DMS53 treated with DMSO at 0.1 percent for 48 hours (cell line): ENCODE data around the gene NPIPB2.

Experiments
- DNase-seq: peaks from one replicate; lab custom pipeline; 2025; ENCODE audit not compliant: unreplicated experiment; lab: John Stamatoyannopoulos, UW

The NPIPB2 gene

GRCh38 chr16:11903906-11904305 is 37.9 kb downstream of the NPIPB2 start:
- no peak for DNase-seq

DNA sequence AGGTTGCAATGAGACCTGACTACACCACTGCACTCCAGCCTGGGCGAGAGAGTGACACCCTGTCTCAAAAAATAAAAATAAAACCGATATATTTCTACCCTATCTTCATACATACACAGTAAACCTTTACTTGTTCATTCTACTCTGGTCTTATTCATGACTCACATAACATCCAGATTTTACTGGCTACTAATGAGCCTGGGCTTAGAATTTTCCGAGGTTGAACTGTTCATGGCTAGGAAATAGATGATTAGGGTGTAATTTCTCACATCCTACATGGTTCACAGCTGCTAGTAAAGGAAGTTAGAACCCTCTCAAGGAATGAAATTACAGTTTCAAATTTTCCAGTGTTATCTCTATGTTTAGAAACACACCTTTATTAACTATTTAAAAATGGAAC is 40.8 kb downstream of the NPIPB2 start:
- no peak for DNase-seq

DNA sequence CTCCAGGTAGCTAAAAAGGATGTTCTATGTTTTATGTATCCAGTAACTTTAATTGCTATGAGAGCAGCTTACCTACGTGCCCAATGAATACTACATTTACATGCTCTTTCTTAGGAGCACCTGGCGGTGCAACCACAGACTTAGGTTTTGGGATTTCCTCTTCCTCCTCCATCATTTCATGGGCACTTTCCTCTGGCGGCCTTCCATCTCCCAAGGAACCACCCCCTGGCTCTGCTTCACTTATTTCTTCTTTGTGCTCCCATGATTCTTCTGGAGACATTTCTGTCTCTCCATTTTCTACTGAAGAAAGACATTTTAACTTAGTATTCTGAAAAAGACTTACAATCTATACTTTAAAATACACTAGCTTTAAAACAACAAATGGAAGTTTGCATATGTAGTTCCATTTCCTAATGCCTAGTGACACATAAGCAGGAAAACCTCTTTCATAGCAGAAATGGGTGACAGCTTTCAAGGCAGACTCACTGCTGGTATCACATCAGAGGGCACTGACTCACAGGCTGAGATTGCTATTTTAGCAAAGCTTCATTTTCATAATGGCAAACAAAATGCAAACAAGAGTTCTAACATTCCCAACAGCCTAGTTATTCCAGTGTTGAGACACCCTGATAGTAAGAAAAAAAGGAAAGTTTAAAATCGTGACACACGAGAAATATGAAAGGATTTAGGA is 45.2 kb downstream of the NPIPB2 start:
- DNase-seq, result no peak

GRCh38 chr16:11893571-11893970 is 48.3 kb downstream of the NPIPB2 start:
- DNase-seq, result no peak

DNA sequence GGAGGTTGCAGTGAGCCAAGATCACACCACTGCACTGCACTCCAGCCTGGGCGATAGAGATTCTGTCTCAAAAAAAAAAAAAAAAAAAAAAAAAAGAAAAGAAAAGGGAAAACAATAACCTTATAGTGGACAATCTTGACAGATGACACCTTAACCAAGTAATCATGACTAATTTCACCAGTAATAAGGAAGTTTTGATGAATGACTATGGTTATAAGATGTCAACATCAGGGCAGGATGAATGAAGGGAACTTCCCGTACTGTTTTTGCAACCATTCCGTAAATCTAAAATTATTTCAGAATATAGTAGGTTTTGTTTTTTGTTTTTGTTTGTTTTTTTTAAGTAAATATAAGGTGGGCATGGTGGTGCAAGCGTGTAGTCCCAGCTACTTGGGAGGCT is 49.1 kb downstream of the NPIPB2 start:
- DNase-seq, result no peak

DNA sequence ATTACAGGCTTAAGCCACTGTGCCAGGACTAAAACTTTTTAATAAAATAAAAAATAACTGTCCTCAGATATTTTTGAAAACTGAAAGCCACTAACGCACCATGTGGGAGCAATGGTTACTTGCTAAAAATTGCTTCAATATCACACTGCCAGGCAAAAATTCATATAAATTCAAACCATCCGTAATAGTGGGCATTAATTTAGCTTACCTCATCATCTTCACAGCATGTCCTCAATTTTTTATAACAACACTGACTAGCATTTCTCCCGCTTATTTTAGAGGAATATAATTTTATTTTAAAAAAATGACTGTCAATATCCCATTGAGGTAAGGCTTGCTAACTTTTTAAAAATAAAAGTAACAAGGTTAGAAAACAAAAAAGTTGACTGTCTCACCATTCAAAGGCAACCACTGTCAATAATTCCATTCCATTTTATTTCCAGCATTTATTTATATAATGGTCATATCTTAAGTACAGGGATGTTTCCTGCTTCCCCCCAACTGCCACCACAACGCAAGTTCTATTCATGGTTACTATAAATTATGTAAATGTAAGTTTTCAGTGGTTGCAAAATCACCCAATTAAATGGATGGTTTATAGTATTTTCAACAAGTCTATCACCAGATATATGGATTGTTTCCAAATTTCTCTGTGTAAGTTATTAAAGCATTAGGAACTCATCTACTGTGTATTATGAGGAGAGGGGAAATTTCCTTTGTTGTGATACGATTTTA is 51.4 kb downstream of the NPIPB2 start:
- DNase-seq, result no peak

DNA sequence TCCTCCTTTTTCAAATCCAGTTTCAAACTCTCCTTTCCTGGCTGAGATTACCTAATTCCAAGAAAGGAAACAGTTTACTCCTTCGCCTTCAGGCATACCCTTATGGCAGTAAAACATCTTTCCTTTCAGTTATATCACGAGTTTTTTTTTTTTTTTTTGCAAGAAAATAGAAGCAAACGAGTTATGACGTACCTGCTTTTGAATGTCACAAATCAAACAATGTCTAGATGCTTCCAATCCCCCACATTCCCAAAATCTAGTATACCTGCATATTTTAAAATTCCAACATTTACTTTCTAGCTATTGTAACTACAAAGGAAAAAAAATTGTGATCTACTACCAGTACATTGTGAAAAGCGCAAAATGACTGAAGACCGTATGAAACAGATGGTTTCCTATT is 55.0 kb downstream of the NPIPB2 start:
- DNase-seq, result no peak

DNA sequence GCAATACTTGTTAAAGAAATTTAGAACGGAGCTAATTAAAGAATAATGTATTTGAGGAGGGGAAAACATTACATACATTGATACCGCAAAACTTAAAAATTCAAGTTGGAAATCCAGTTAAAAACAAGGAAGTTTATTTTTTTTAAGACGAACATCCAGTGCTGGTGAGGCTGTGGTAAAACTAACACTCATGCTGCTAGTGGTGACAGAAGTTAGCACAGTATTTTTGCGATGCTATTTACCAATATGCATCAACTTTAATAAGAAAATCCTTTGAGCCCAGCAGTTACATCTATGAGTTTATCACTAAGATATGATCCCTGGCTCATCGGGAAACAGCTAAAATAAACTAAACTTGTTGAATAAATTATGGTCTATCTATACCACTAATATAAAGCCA is 57.8 kb downstream of the NPIPB2 start:
- DNase-seq, result no peak

DNA sequence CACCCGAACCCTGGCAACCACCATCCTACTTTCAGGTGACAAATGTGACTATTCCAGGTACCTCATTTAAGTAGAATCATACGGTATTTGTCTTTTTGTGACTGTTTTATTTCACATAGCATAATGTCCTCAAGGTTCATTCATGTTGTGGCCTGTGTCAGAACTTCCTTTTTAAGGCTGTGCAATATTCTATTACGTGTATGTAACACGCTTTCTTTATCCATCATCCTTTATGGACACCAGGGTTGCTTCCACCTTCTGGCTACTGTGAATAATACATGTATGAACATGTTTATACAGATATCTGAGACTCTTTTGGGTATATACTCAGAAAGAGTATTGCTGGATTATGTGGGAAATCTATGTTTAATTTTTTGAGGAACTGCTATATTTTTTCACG is 61.8 kb downstream of the NPIPB2 start:
- DNase-seq, result no peak

DNA sequence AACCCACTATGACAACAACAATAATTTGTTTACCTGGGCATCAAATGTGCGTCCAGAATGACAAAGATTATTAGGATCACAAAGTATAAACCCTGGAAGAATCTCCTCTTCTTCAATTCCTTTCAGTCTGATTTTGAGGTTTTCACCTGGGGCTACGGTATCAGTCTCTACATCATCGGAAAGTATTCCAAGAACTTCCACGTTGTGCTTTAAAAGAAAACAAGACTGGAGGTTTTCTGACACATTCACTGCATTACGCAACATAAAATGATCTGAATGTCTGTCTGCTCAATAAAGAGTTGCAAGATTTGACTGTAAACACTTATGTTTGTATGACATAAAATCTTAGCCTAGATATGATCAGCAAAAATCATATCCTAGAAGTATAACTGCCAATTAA is 64.5 kb downstream of the NPIPB2 start:
- DNase-seq, result no peak
